IMR-90 (cell line): Measurements from ENCODE around the gene HMCN1. TPM values are rescaled to one million over a fixed set of nuclear protein-coding genes. Genes with fewer than 3 reads are reported as not detected.

Source experiments
- ATAC-seq: fragments of 200-7000 bp; cut with Tn5 transposase; 2 replicates; pipeline ENCODE4 v1.9.1; 2020; ENCODE audit warnings: low read depth, mild to moderate bottlenecking, moderate library complexity
- BruUV-seq: library from RNA; stranded (reverse); fragments of 400-500 nt; replicated peaks from 2 replicates; lab custom pipeline; 2021; lab: Mats Ljungman, UMichigan
- CTCF ChIA-PET: fragments of 300-600 bp; formaldehyde crosslinking; extraction: SDS; loops from one replicate; lab custom pipeline; 2021; ENCODE audit warnings: antibody characterized with exemption; lab: Yijun Ruan, JAX
- POLR2A ChIA-PET: fragments of 300-600 bp; sonication (Branson Sonifier 250); formaldehyde crosslinking; loops from one replicate; lab custom pipeline; 2022; ENCODE audit warnings: antibody characterized with exemption; ENCODE audit not compliant: unreplicated experiment; lab: Charles Lee
- DNase-seq: peaks from one replicate; pipeline ENCODE4 v3.0.0; 2013
- H2AFZ ChIP-seq: replicated peaks from 2 replicates; pipeline ENCODE3; 2013; ENCODE audit warnings: low read length, mild to moderate bottlenecking; ENCODE audit not compliant: poor library complexity
- H2AK5ac ChIP-seq: 2 replicates; pipeline ENCODE4 v1.6.1; 2013; ENCODE audit warnings: low read depth, low read length, inconsistent platforms
- H2AK9ac ChIP-seq: replicated peaks from 2 replicates; pipeline ENCODE3; 2013; ENCODE audit warnings: mild to moderate bottlenecking, low read depth, low read length, moderate library complexity; ENCODE audit not compliant: poor library complexity
- H2BK120ac ChIP-seq: 2 replicates; pipeline ENCODE4 v1.6.1; 2013; ENCODE audit warnings: low read depth, low read length, inconsistent platforms
- H2BK15ac ChIP-seq: 3 replicates; pipeline ENCODE4 v1.6.1; 2013; ENCODE audit warnings: low read depth, low read length, inconsistent platforms
- H2BK20ac ChIP-seq: 2 replicates; pipeline ENCODE4 v1.6.1; 2013; ENCODE audit warnings: low read depth, mild to moderate bottlenecking, inconsistent platforms, low read length, moderate library complexity
- H2BK5ac ChIP-seq: 2 replicates; pipeline ENCODE4 v1.6.1; 2013; ENCODE audit warnings: mild to moderate bottlenecking, low read depth, low read length, inconsistent platforms; ENCODE audit not compliant: poor library complexity, severe bottlenecking
- H3K14ac ChIP-seq: replicated peaks from 2 replicates; pipeline ENCODE4 v1.6.1; 2013; ENCODE audit warnings: low read depth, low read length, inconsistent platforms
- H3K18ac ChIP-seq: 2 replicates; pipeline ENCODE4 v1.6.1; 2013; ENCODE audit warnings: low read depth, low read length, control low read depth
- H3K23ac ChIP-seq: 2 replicates; pipeline ENCODE4 v1.6.1; 2013; ENCODE audit warnings: low read depth, low read length, inconsistent platforms
- H3K27ac ChIP-seq: 2 replicates; pipeline ENCODE4 v1.5.1; 2013; ENCODE audit warnings: mild to moderate bottlenecking, control low read depth, low read length; ENCODE audit not compliant: insufficient read depth
- H3K27me3 ChIP-seq: 2 replicates; pipeline ENCODE4 v1.6.1; 2013; ENCODE audit warnings: low read length; ENCODE audit not compliant: control insufficient read depth, insufficient read depth
- H3K36me3 ChIP-seq: 2 replicates; pipeline ENCODE4 v1.6.1; 2013; ENCODE audit warnings: low read length, mixed read lengths; ENCODE audit not compliant: control insufficient read depth, insufficient read depth
- H3K4ac ChIP-seq: 2 replicates; pipeline ENCODE4 v1.6.1; 2013; ENCODE audit warnings: low read depth, low read length, inconsistent platforms
- H3K4me1 ChIP-seq: 2 replicates; pipeline ENCODE4 v1.6.1; 2013; ENCODE audit warnings: low read length, mixed read lengths; ENCODE audit not compliant: control insufficient read depth, insufficient read depth
- H3K4me2 ChIP-seq: 2 replicates; pipeline ENCODE4 v1.6.1; 2013; ENCODE audit warnings: low read depth, mild to moderate bottlenecking, control low read depth, low read length, moderate library complexity
- H3K4me3 ChIP-seq: 2 replicates; pipeline ENCODE4 v1.5.1; 2013; ENCODE audit warnings: low read depth, mild to moderate bottlenecking, control low read depth, low read length, moderate library complexity; ENCODE audit not compliant: insufficient read depth
- H3K56ac ChIP-seq: 2 replicates; pipeline ENCODE4 v1.6.1; 2013; ENCODE audit warnings: low read length, inconsistent platforms; ENCODE audit not compliant: insufficient read depth; ENCODE audit errors: extremely low read depth
- H3K79me1 ChIP-seq, 2 experiments: 2 replicates each; pipeline ENCODE4 v1.6.1; 2013; ENCODE audit warnings: low read length in 2 of 2, inconsistent platforms in 1 of 2, low read depth in 1 of 2
- H3K9ac ChIP-seq: 2 replicates; pipeline ENCODE4 v1.6.1; 2013; ENCODE audit warnings: low read depth, low read length, control low read depth
- H3K9me1 ChIP-seq: 2 replicates; pipeline ENCODE4 v1.6.1; 2013; ENCODE audit warnings: low read length, inconsistent platforms; ENCODE audit not compliant: insufficient read depth
- H3K9me3 ChIP-seq: 2 replicates; pipeline ENCODE4 v1.6.1; 2013; ENCODE audit warnings: low read length; ENCODE audit not compliant: control insufficient read depth, insufficient read depth
- H4K20me1 ChIP-seq: 2 replicates; pipeline ENCODE4 v1.6.1; 2013; ENCODE audit warnings: low read length, inconsistent platforms; ENCODE audit not compliant: insufficient read depth
- H4K5ac ChIP-seq: 2 replicates; pipeline ENCODE4 v1.6.1; 2013; ENCODE audit warnings: mild to moderate bottlenecking, low read depth, low read length, control low read depth
- H4K8ac ChIP-seq, 2 experiments: 2 replicates each; pipeline ENCODE4 v1.6.1; 2013; ENCODE audit warnings: low read depth in 2 of 2, low read length in 2 of 2, control low read depth in 1 of 2, inconsistent platforms in 1 of 2
- H4K91ac ChIP-seq: 2 replicates; pipeline ENCODE4 v1.6.1; 2013; ENCODE audit warnings: low read depth, low read length, inconsistent platforms; ENCODE audit not compliant: insufficient read depth
- CEBPB ChIP-seq: IDR thresholded peaks from 2 replicates; pipeline ENCODE4 v1.6.1; 2012; ENCODE audit warnings: low read depth, low read length, improper control_type of control experiment
- SMC3 ChIP-seq: fragments of 150-350 bp; IDR thresholded peaks from 2 replicates; pipeline ENCODE4 v1.6.1; 2016; ENCODE audit warnings: low read depth, mild to moderate bottlenecking, antibody characterized with exemption, low read length, moderate library complexity
- dilution Hi-C: fragments of 300-500 bp; cut with HindIII; formaldehyde crosslinking; loops from one replicate; pipeline ENCODE4 v1.14.3; 2018; ENCODE audit warnings: low sequenced_read_pairs; ENCODE audit not compliant: unreplicated experiment
- in situ Hi-C: fragments of 300-500 bp; cut with MboI; formaldehyde crosslinking; loops from 3 replicates; pipeline ENCODE4 v1.14.3; 2019; ENCODE audit warnings: low sequenced_read_pairs, inconsistent platforms, mixed read lengths
- intact Hi-C: fragments of 100-400 bp; cut with micrococcal nuclease; formaldehyde crosslinking; loops from 2 replicates; pipeline ENCODE4 v1.10.0; 2022
- polyA plus RNA-seq, 3 experiments: library from polyadenylated mRNA; depleted of rRNA; stranded (reverse); fragments of >200 nt; gene quantifications; 2 replicates each; pipeline ENCODE4 v1.2.3, GENCODE V29; 2012; ENCODE audit warnings: low replicate concordance in 1 of 3
- total RNA-seq: library from RNA; depleted of rRNA; stranded (reverse); fragments of >200 nt; gene quantifications from 2 replicates; pipeline ENCODE4 v1.2.3, GENCODE V29; 2012

HMCN1 gene
- total and polyA plus RNA-seq, 2 of the 4 experiments (the other 2 are of a cell fraction), result 6.1 to 11.7 TPM

DNA sequence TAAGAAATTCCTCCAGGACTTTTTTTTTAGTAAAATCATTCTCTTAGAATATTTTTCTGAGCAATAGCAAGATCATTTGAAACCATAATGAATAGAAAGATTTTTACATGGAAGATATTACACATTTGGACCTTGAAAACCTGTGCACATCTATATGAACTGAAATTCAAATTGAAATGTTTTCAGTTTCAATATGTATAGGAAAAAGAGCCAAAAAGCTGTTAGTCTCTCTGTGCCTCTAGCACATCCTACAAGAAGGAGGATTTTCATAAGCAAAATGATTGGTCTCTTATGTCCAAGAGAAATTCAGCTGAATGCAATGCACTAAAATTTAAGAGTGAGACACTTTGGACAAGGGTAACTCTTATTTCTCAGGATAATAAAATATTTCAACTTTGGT, 8.2 kb downstream of the HMCN1 start:
- H4K91ac ChIP-seq, result no peak overlapping the region
- no peak overlapping the region for H2AK9ac ChIP-seq
- no peak overlapping the region for H3K27ac ChIP-seq
- H3K9me1 ChIP-seq, result no peaks in the 10 kb centered on the region
- no peak overlapping the region for H2BK15ac ChIP-seq
- no TSS peak for BruUV-seq
- ATAC-seq (no peak), DNase-seq (no peak)
- H3K9ac ChIP-seq, result no peak overlapping the region
- no peaks in the 10 kb centered on the region for H3K4me1 ChIP-seq
- no peaks in the 10 kb centered on the region for H3K36me3 ChIP-seq
- H2AFZ ChIP-seq, result no peak overlapping the region
- H3K4me3 ChIP-seq, result no peak overlapping the region
- intact Hi-C loops, result no loop called here
- dilution Hi-C loops, result no loop called here
- ChIA-PET POLR2A (no interaction called here), CTCF (no interaction called here)
- no peaks in the 10 kb centered on the region for H3K27me3 ChIP-seq
- H3K9me3 ChIP-seq, result peaks cover 5% of the 10 kb centered on the region
- H3K14ac ChIP-seq, result no peak overlapping the region
- no peaks in the 10 kb centered on the region for H4K20me1 ChIP-seq
- no peak overlapping the region for H2BK120ac ChIP-seq
- TF ChIP-seq CEBPB (no peak), SMC3 (no peak)
- H2BK5ac ChIP-seq, result no peak overlapping the region
- in situ Hi-C loops, result no loop called here
- H2AK5ac ChIP-seq, result no peak overlapping the region
- H4K8ac ChIP-seq, result no peak overlapping the region
- H3K23ac ChIP-seq, result no peak overlapping the region
- no peak overlapping the region for H2BK20ac ChIP-seq
- H3K4ac ChIP-seq, result no peak overlapping the region
- H3K4me2 ChIP-seq, result no peak overlapping the region
- no peaks in the 10 kb centered on the region for H3K79me1 ChIP-seq
- no peak overlapping the region for H3K56ac ChIP-seq
- H3K18ac ChIP-seq, result no peak overlapping the region
- H4K5ac ChIP-seq, result no peak overlapping the region
